Measurements from ENCODE around the gene TMEM117. TPM values are rescaled to one million over a fixed set of nuclear protein-coding genes. Genes with fewer than 3 reads are reported as not detected.
A peak's percentile ranks its signal among the peaks of the same experiment; 100 is the strongest.

Gene TMEM117
- total RNA-seq, 2 donors from 2014 or later: 0.79 to 1.4 TPM

GRCh38 chr12:43917896-43918295, 82.0 kb downstream of the TMEM117 start:
- Histone ChIP-seq H3K9me3 (ENCODE audit: control insufficient read depth, low read length) (no peaks in the 10 kb centered on the region), H3K4me1 (ENCODE audit: control insufficient read depth, insufficient read depth, low read length) (no peaks in the 10 kb centered on the region), H3K36me3 (ENCODE audit: control insufficient read depth, insufficient read depth, low read length) (no peaks in the 10 kb centered on the region), H3K4me3 (ENCODE audit: low read length) (no peak overlapping the region), H3K9ac (ENCODE audit: extremely low read depth, low read length, poor library complexity, severe bottlenecking) (no peak overlapping the region), H3K27me3 (ENCODE audit: control insufficient read depth, insufficient read depth, low read length, poor library complexity, severe bottlenecking) (no peaks in the 10 kb centered on the region), H3K27ac (ENCODE audit: low read depth, low read length) (no peak overlapping the region)
- H3K27me3 Mint-ChIP-seq (ENCODE audit: insufficient read depth): no peaks in the 10 kb centered on the region
- no peak for TF ChIP-seq CTCF (conservative IDR thresholded peaks at IDR 0.05)
- no peak overlapping the region for H3K4me3 Mint-ChIP-seq
- DNase-seq: no peak
- WGBS, 2 experiments (ENCODE audit: insufficient coverage in 1 of 2, insufficient read length in 1 of 2): 89% methylated on average over 2 of the region's 2 CpGs; no CpG with 5 or more reads in 1 of the 2 experiments
- peaks cover 4% of the 10 kb centered on the region for H3K4me1 Mint-ChIP-seq
- no peak overlapping the region for H3K27ac Mint-ChIP-seq
- no peaks in the 10 kb centered on the region for H3K9me3 Mint-ChIP-seq
- no peaks in the 10 kb centered on the region for H3K36me3 Mint-ChIP-seq (ENCODE audit: low read depth)

DNA sequence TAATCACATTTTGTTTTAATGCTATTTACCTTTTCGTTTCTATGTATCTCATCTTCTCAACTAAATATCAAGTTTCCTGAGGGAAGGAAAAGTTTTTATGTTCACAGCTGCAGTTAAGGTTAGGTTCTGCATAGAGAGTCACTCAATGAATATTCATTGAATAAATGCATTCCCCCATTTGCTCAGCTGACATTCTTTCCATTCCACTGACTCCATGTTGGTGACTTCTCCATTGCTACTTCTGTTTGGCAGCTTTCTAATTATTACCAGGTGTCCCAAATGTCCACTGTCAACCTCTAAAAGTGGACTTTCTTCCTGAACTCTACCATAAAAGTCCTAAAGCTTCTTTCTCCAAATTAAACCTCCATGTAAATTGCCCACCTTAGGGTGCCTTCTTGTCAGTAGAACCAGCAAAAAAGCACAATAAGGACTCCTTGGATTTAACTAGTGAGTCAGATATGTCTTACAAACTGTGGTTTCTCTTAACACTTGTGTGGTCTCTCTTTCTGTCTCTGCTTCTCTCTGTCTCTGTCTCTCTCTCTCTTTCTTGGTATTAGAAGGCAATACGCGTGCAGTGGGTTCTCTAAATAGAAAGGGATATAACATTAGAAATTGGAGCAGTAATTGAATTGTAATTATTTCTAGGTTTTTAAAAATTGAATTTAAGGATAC, 85.9 kb downstream of the TMEM117 start:
- Mint-ChIP-seq H3K4me3 (no peak overlapping the region), H3K36me3 (ENCODE audit: low read depth) (no peaks in the 10 kb centered on the region), H3K27ac (peak overlapping the region; percentile 42), H3K9me3 (no peaks in the 10 kb centered on the region), H3K4me1 (peaks cover 4% of the 10 kb centered on the region), H3K27me3 (ENCODE audit: insufficient read depth) (no peaks in the 10 kb centered on the region)
- DNase-seq: no peak
- no peak overlapping the region for H3K4me3 ChIP-seq (ENCODE audit: low read length)
- H3K27ac ChIP-seq (ENCODE audit: low read depth, low read length): peak overlapping the region; percentile 22
- no peaks in the 10 kb centered on the region for H3K36me3 ChIP-seq (ENCODE audit: control insufficient read depth, insufficient read depth, low read length)
- WGBS, 2 experiments (ENCODE audit: insufficient coverage in 1 of 2, insufficient read length in 1 of 2): no CpG with 5 or more reads among the region's 3 CpGs
- H3K27me3 ChIP-seq (ENCODE audit: control insufficient read depth, insufficient read depth, low read length, poor library complexity, severe bottlenecking): no peaks in the 10 kb centered on the region
- TF ChIP-seq CTCF (conservative IDR thresholded peaks at IDR 0.05): no peak
- H3K9me3 ChIP-seq (ENCODE audit: control insufficient read depth, low read length): no peaks in the 10 kb centered on the region
- no peaks in the 10 kb centered on the region for H3K4me1 ChIP-seq (ENCODE audit: control insufficient read depth, insufficient read depth, low read length)
- no peak overlapping the region for H3K9ac ChIP-seq (ENCODE audit: extremely low read depth, low read length, poor library complexity, severe bottlenecking)

GRCh38 chr12:43930032-43930431, 94.2 kb downstream of the TMEM117 start:
- no peaks in the 10 kb centered on the region for H3K27me3 Mint-ChIP-seq (ENCODE audit: insufficient read depth)
- no peak overlapping the region for H3K27ac ChIP-seq (ENCODE audit: low read depth, low read length)
- DNase-seq: no peak
- H3K36me3 Mint-ChIP-seq (ENCODE audit: low read depth): no peaks in the 10 kb centered on the region
- no peak for TF ChIP-seq CTCF (conservative IDR thresholded peaks at IDR 0.05)
- no peaks in the 10 kb centered on the region for H3K9me3 ChIP-seq (ENCODE audit: control insufficient read depth, low read length)
- H3K27ac Mint-ChIP-seq: no peak overlapping the region
- no peaks in the 10 kb centered on the region for H3K27me3 ChIP-seq (ENCODE audit: control insufficient read depth, insufficient read depth, low read length, poor library complexity, severe bottlenecking)
- H3K4me1 ChIP-seq (ENCODE audit: control insufficient read depth, insufficient read depth, low read length): no peaks in the 10 kb centered on the region
- H3K4me1 Mint-ChIP-seq: no peaks in the 10 kb centered on the region
- H3K4me3 ChIP-seq (ENCODE audit: low read length): no peak overlapping the region
- 70% methylated on average over 1 of the region's 1 CpG; no CpG with 5 or more reads in 1 of the 2 experiments for WGBS, 2 experiments (ENCODE audit: insufficient coverage in 1 of 2, insufficient read length in 1 of 2)
- no peak overlapping the region for H3K9ac ChIP-seq (ENCODE audit: extremely low read depth, low read length, poor library complexity, severe bottlenecking)
- H3K9me3 Mint-ChIP-seq: peaks cover 7% of the 10 kb centered on the region
- no peaks in the 10 kb centered on the region for H3K36me3 ChIP-seq (ENCODE audit: control insufficient read depth, insufficient read depth, low read length)
- H3K4me3 Mint-ChIP-seq: no peak overlapping the region

Data from endodermal cell (in vitro differentiated cells).